Esophagus muscularis mucosa (tissue), 4 donors: ENCODE measurements around the gene DDR2. TPM values are rescaled to one million over a fixed set of nuclear protein-coding genes. Genes with fewer than 3 reads are reported as not detected.

Source experiments
- DNase-seq: peaks from one replicate; pipeline ENCODE4 v3.0.0-alpha.2; 2017; ENCODE audit errors: extremely low spot score
- H3K27ac ChIP-seq, 4 donors: fragments of 200-600 bp; sonication (generic); replicated peaks in 1 of 4; 1 replicate in 3 of 4; 2 replicates in 1 of 4; pipeline ENCODE4 v1.5.1; 2016 to 2019; ENCODE audit warnings: mild to moderate bottlenecking in 1 of 4
- H3K27me3 ChIP-seq, 4 donors: fragments of 200-600 bp; sonication (generic); one replicate each; pipeline versions ENCODE4 v1.5.1 to v1.6.0; 2016 to 2019
- H3K36me3 ChIP-seq, 4 donors: fragments of 200-600 bp; sonication (generic); one replicate each; pipeline ENCODE4 v1.5.1; 2016 to 2019
- H3K4me1 ChIP-seq, 4 donors: fragments of 200-600 bp; sonication (generic); one replicate each; pipeline ENCODE4 v1.5.1; 2016 to 2019
- H3K4me3 ChIP-seq, 4 donors: fragments of 200-600 bp; sonication (generic); 1 replicate in 2 of 4; 2 replicates in 2 of 4; pipeline ENCODE4 v1.5.1; 2016 to 2019; ENCODE audit warnings: mild to moderate bottlenecking in 4 of 4, moderate library complexity in 1 of 4
- H3K9me3 ChIP-seq, 4 donors: fragments of 200-600 bp; sonication (generic); 1 replicate in 3 of 4; 2 replicates in 1 of 4; pipeline ENCODE4 v1.5.1; 2016 to 2019
- EP300 ChIP-seq: sonication (generic); formaldehyde crosslinking; IDR thresholded peaks from one replicate; pipeline ENCODE4 v1.6.1; 2017; ENCODE audit warnings: antibody characterized with exemption
- POLR2A ChIP-seq: fragments of 450-650 bp; IDR thresholded peaks from one replicate; pipeline ENCODE4 v1.6.1; 2017; ENCODE audit warnings: antibody characterized with exemption, moderate library complexity, mild to moderate bottlenecking, low read depth
- POLR2AphosphoS5 ChIP-seq, 2 donors: sonication (generic); formaldehyde crosslinking; IDR thresholded peaks; one replicate each; pipeline ENCODE4 v1.6.1; 2017; ENCODE audit warnings: antibody characterized with exemption in 2 of 2
- WGBS: methylation state at CpG from one replicate; pipeline ENCODE4 v1.1.5; 2018; 5-methylcytosine and 5-hydroxymethylcytosine counted together
- intact Hi-C: fragments of 100-400 bp; cut with DNase I; formaldehyde crosslinking; loops from one replicate; pipeline ENCODE4 v1.15.1; 2023
- total RNA-seq, 4 donors: library from RNA; depleted of rRNA; stranded (reverse); fragments of >200 nt; gene quantifications; one replicate each; pipeline versions ENCODE4 v1.1.0 to v1.2.1, GENCODE V29; 2016
- TF ChIP-seq, protein P1 (sequence below), 3 experiments: fragments of 200-600 bp in 2 of 3; fragments of 450-650 bp in 1 of 3; sonication (generic) in 2 of 3; IDR thresholded peaks; one replicate each; pipeline ENCODE4 v1.5.1; 2017 to 2019; ENCODE audit warnings: antibody characterized with exemption in 3 of 3, mild to moderate bottlenecking in 2 of 3, moderate library complexity in 1 of 3

Gene DDR2
- total RNA-seq, 4 donors from 2014 or later = 143 to 194 (median 175) TPM

DNA sequence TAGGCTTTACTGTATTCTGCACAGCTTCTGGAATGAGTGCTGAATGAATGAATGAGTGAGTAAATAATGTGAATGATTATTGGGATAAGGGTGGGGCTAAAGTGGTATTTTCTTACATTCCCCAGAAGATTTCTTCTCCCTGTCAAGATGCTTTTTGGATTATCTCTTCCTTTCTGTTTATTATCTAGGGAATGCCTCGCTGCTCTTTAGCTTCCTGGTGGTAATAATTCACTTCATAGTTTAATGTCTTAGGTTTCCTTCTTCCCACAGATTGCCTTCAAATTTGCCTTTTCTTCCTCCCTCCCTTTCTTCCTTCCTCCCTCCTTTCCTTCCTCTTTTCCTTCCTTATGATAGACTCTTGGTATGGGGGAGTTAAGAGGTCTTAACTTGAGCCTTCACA lies 24.0 kb downstream of the DDR2 start:
- WGBS = 52% methylated on average over 1 of the region's 1 CpG
- Histone ChIP-seq H3K9me3 (no peaks in the 10 kb centered on the region), H3K4me3 (no peak overlapping the region), H3K36me3 (peaks cover 0 to 13% (median 5%) of the 10 kb centered on the region in 4 donors), H3K27ac (peak overlapping the region in 3 of 4 donors; percentile 2 to 40 (median 4)), H3K27me3 (no peaks in the 10 kb centered on the region), H3K4me1 (peaks cover 11 to 67% (median 54%) of the 10 kb centered on the region in 4 donors)
- no peak for DNase-seq
- intact Hi-C loops = no loop called here
- TF ChIP-seq, protein P1, sequence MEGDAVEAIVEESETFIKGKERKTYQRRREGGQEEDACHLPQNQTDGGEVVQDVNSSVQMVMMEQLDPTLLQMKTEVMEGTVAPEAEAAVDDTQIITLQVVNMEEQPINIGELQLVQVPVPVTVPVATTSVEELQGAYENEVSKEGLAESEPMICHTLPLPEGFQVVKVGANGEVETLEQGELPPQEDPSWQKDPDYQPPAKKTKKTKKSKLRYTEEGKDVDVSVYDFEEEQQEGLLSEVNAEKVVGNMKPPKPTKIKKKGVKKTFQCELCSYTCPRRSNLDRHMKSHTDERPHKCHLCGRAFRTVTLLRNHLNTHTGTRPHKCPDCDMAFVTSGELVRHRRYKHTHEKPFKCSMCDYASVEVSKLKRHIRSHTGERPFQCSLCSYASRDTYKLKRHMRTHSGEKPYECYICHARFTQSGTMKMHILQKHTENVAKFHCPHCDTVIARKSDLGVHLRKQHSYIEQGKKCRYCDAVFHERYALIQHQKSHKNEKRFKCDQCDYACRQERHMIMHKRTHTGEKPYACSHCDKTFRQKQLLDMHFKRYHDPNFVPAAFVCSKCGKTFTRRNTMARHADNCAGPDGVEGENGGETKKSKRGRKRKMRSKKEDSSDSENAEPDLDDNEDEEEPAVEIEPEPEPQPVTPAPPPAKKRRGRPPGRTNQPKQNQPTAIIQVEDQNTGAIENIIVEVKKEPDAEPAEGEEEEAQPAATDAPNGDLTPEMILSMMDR (IDR thresholded peaks at IDR 0.05) = no peak

DNA sequence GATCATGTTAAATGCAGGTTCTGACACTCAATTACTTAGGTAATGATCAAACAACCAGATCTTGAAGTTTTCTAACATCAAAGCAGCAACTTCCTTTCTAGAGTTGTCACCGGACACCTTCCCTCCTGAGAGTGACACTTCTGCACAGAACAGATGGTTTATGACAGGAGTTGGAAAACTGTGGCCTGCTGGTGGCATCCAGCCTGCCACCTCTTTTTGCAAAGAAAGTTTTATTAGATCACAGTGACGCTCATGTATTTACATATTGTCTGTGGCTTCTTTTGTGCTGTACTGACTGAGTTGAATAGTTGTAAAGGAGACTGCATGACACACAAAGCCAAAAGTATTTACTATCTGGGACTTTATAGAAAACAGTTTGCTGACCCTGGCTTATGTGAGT lies 28.3 kb downstream of the DDR2 start:
- no peak for DNase-seq
- H3K4me1 ChIP-seq = peaks cover 5 to 62% (median 55%) of the 10 kb centered on the region in 4 donors

DNA sequence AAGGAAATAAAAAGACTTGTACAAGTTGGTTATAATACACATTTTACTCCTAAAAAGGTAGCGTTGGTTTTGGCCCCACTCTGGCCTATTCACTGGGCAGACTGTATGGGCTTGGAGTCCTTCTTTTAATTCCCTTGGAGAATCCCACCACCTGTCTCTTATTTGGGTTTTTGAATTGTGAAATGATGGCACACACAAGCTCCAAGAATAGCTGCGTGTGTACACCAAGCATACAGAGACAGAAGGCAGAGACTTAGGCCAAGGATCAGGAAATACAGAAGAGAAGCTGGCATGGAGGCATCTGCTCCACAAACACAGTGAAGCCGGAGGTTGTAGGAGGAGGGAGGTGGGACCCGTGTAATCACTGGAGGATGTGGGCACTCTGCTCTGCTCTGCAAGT lies 29.1 kb downstream of the DDR2 start:
- 82% methylated on average over 4 of the region's 4 CpGs for WGBS
- intact Hi-C loops = no loop called here
- peaks cover 5 to 63% (median 55%) of the 10 kb centered on the region in 4 donors for H3K4me1 ChIP-seq
- peak; percentile 26 for DNase-seq
- peaks cover 0 to 7% (median 3%) of the 10 kb centered on the region in 4 donors for H3K36me3 ChIP-seq
- H3K27ac ChIP-seq = no peak overlapping the region
- TF ChIP-seq EP300 (no peak), POLR2AphosphoS5 (IDR thresholded peaks at IDR 0.05) (no peak), POLR2A (no peak)
- TF ChIP-seq, protein P1 (IDR thresholded peaks at IDR 0.05) = no peak
- no peak overlapping the region for H3K4me3 ChIP-seq
- no peaks in the 10 kb centered on the region for H3K27me3 ChIP-seq
- H3K9me3 ChIP-seq = no peaks in the 10 kb centered on the region

More for the DNA sequence above, 28.3 kb downstream of the DDR2 start:
- Histone ChIP-seq H3K27me3 (no peaks in the 10 kb centered on the region), H3K36me3 (peaks cover 0 to 13% (median 5%) of the 10 kb centered on the region in 4 donors), H3K4me3 (no peak overlapping the region), H3K27ac (no peak overlapping the region), H3K9me3 (no peaks in the 10 kb centered on the region)
- WGBS = 74% methylated on average over 2 of the region's 2 CpGs
- intact Hi-C loops = no loop called here
- TF ChIP-seq, protein P1 (IDR thresholded peaks at IDR 0.05) = no peak
- TF ChIP-seq EP300 (no peak), POLR2A (no peak), POLR2AphosphoS5 (IDR thresholded peaks at IDR 0.05) (no peak)

DNA sequence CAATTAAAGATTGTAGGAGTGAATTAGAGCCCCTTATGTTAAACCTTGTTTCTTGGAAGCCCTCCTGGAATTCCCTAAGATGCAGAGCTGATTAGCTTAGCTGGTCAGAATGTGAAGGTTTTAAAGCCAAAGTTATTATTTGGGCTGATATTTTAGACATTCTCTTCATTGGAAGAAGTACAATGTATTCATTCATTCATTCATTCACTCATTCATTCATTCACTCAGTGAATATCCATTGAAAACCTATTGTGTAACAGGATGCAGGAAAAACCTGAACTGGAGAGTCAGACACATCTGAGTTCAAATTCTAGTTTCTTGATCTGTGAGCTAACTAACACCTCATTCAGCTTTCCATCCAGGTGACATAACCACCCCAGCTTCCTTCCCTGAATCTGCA lies 29.7 kb downstream of the DDR2 start:
- intact Hi-C loops = no loop called here
- no peaks in the 10 kb centered on the region for H3K27me3 ChIP-seq
- DNase-seq = no peak
- TF ChIP-seq EP300 (no peak), POLR2AphosphoS5 (IDR thresholded peaks at IDR 0.05) (no peak), POLR2A (no peak)
- TF ChIP-seq, protein P1 (IDR thresholded peaks at IDR 0.05) = no peak
- H3K4me1 ChIP-seq = peaks cover 5 to 63% (median 52%) of the 10 kb centered on the region in 4 donors
- H3K36me3 ChIP-seq = peaks cover 0 to 6% (median 2%) of the 10 kb centered on the region in 4 donors
- H3K4me3 ChIP-seq = no peak overlapping the region
- no peak overlapping the region for H3K27ac ChIP-seq
- no peaks in the 10 kb centered on the region for H3K9me3 ChIP-seq

DNA sequence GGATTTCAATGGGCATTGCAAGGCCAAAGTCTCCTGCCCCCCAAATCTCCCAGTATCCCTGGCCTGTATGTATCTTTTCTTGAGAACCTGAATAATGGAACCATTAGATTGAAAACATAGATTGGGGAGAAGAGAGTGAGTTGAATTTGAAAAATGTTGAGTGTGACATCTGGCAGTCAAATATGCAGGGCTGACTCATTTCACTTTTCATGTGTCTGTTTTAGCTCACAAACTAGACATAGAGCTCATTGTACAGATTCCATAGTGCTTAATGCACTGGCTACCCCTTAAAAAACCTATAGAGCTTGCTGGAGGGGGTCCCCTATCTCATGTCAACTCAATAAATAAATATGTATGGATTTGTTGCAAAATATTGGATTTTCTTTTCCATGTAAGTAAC lies 30.8 kb downstream of the DDR2 start:
- H3K4me1 ChIP-seq = peaks cover 5 to 58% (median 52%) of the 10 kb centered on the region in 4 donors
- no peak for TF ChIP-seq POLR2A
- TF ChIP-seq, protein P1 (IDR thresholded peaks at IDR 0.05) = no peak
- TF ChIP-seq POLR2AphosphoS5 (IDR thresholded peaks at IDR 0.05) = no peak
- TF ChIP-seq EP300 = no peak
- intact Hi-C loops = no loop called here

More for the DNA sequence above, 30.8 kb downstream of the DDR2 start:
- H3K4me3 ChIP-seq = no peak overlapping the region
- H3K36me3 ChIP-seq = peaks cover 0 to 6% (median 2%) of the 10 kb centered on the region in 4 donors
- H3K27me3 ChIP-seq = no peaks in the 10 kb centered on the region
- H3K27ac ChIP-seq = peak overlapping the region in 1 of 4 donors; percentile 25
- DNase-seq = no peak
- H3K9me3 ChIP-seq = no peaks in the 10 kb centered on the region
